SK-N-SH (cell line): Measurements from ENCODE around the gene NR5A1. TPM values are rescaled to one million over a fixed set of nuclear protein-coding genes. Genes with fewer than 3 reads are reported as not detected.
A peak's percentile ranks its signal among the peaks of the same experiment; 100 is the strongest.

Experiments
- CTCF ChIA-PET: fragments of 300-600, 350-600 bp; formaldehyde crosslinking; extraction: SDS; loops from one replicate; lab custom pipeline; 2021; lab: Yijun Ruan, JAX
- POLR2A ChIA-PET: fragments of 350-600 bp; sonication (Branson Sonifier 250); formaldehyde crosslinking; extraction: SDS; loops from one replicate; lab custom pipeline; 2020; ENCODE audit warnings: antibody characterized with exemption, inconsistent platforms; lab: Yijun Ruan, JAX
- DNase-seq: peaks from one replicate; pipeline ENCODE4 v3.0.0; 2012
- H2AFZ ChIP-seq: fragments of 200-600 bp; sonication (generic); 2 replicates; pipeline ENCODE4 v1.8.1; 2016; ENCODE audit warnings: antibody characterized with exemption, mild to moderate bottlenecking, low read depth
- H3F3A ChIP-seq: fragments of 200-600 bp; sonication (generic); replicated peaks from 2 replicates; pipeline ENCODE3; 2016; ENCODE audit warnings: antibody characterized with exemption, mild to moderate bottlenecking; ENCODE audit not compliant: insufficient read depth
- H3K27ac ChIP-seq, 2 experiments: fragments of 200-500 bp in 1 of 2; fragments of 200-600 bp in 1 of 2; sonication (Bioruptor generic) in 1 of 2; sonication (generic), shearing (Covaris generic) in 1 of 2; 2 replicates each; pipeline versions ENCODE4 v1.5.1 to v1.6.1; 2014 to 2016; ENCODE audit warnings: low read depth in 2 of 2, inconsistent platforms in 1 of 2, low read length in 1 of 2, mild to moderate bottlenecking in 1 of 2, mixed read lengths in 1 of 2
- H3K27me3 ChIP-seq: fragments of 200-600 bp; sonication (generic), shearing (Covaris generic); 2 replicates; pipeline ENCODE4 v1.6.1; 2016; ENCODE audit warnings: mixed run types; ENCODE audit not compliant: insufficient read depth
- H3K36me3 ChIP-seq, 2 experiments: fragments of 200-500 bp in 1 of 2; fragments of 200-600 bp in 1 of 2; sonication (Bioruptor generic) in 1 of 2; sonication (generic) in 1 of 2; replicated peaks in 1 of 2; 2 replicates each; pipeline versions ENCODE3 to v1.5.1; 2014 to 2016; ENCODE audit warnings: low read length in 1 of 2, mild to moderate bottlenecking in 1 of 2; ENCODE audit not compliant: insufficient read depth in 2 of 2, control insufficient read depth in 1 of 2
- H3K4me1 ChIP-seq, 2 experiments: fragments of 200-500 bp in 1 of 2; fragments of 200-600 bp in 1 of 2; sonication (Bioruptor generic) in 1 of 2; sonication (generic), shearing (Covaris generic) in 1 of 2; 2 replicates each; pipeline versions ENCODE4 v1.5.1 to v1.6.1; 2014 to 2016; ENCODE audit warnings: low read depth in 1 of 2, low read length in 1 of 2, mixed run types in 1 of 2; ENCODE audit not compliant: insufficient read depth in 2 of 2, control insufficient read depth in 1 of 2
- H3K4me2 ChIP-seq: fragments of 200-600 bp; sonication (generic), shearing (Covaris generic); 2 replicates; pipeline ENCODE4 v1.6.1; 2017; ENCODE audit warnings: mixed run types
- H3K4me3 ChIP-seq, 2 experiments: fragments of 200-500 bp in 1 of 2; fragments of 200-600 bp in 1 of 2; sonication (Bioruptor generic) in 1 of 2; sonication (generic), shearing (Covaris generic) in 1 of 2; 2 replicates each; pipeline versions ENCODE4 v1.5.1 to v1.8.1; 2014 to 2016; ENCODE audit warnings: low read depth in 2 of 2, inconsistent platforms in 1 of 2, low read length in 1 of 2, mild to moderate bottlenecking in 1 of 2, mixed read lengths in 1 of 2, moderate library complexity in 1 of 2
- H3K79me2 ChIP-seq: fragments of 200-600 bp; sonication (generic); 2 replicates; pipeline ENCODE4 v1.8.1; 2017; ENCODE audit warnings: mild to moderate bottlenecking; ENCODE audit not compliant: insufficient read depth
- H3K9ac ChIP-seq: fragments of 200-600 bp; sonication (generic); 2 replicates; pipeline ENCODE4 v1.6.1; 2017; ENCODE audit warnings: mixed run types
- H3K9me2 ChIP-seq: fragments of 200-600 bp; sonication (generic); 2 replicates; pipeline ENCODE4 v1.6.1; 2017; ENCODE audit warnings: mixed run types
- H3K9me3 ChIP-seq: fragments of 200-600 bp; sonication (generic); 2 replicates; pipeline ENCODE4 v1.6.1; 2017; ENCODE audit warnings: mixed run types, mild to moderate bottlenecking, moderate library complexity
- H4K20me1 ChIP-seq: fragments of 200-600 bp; sonication (generic); 2 replicates; pipeline ENCODE4 v1.6.1; 2017; ENCODE audit warnings: mild to moderate bottlenecking, mixed run types; ENCODE audit not compliant: insufficient read depth
- CTCF ChIP-seq: fragments of 200-600 bp; sonication (generic); IDR thresholded peaks from 2 replicates; pipeline ENCODE4 v1.6.1; 2017; ENCODE audit warnings: antibody characterized with exemption, mild to moderate bottlenecking, moderate library complexity
- ELF1 ChIP-seq: IDR thresholded peaks from 2 replicates; pipeline ENCODE4 v1.4.0; 2012
- EZH2phosphoT487 ChIP-seq: fragments of 200-600 bp; sonication (generic); IDR thresholded peaks from 2 replicates; pipeline ENCODE4 v1.6.1; 2017; ENCODE audit warnings: low read depth, mixed run types, mild to moderate bottlenecking, antibody characterized with exemption, moderate library complexity, borderline replicate concordance
- FOXM1 ChIP-seq: IDR thresholded peaks from 2 replicates; pipeline ENCODE4 v1.4.0; 2012; ENCODE audit warnings: low read depth, mild to moderate bottlenecking
- JUND ChIP-seq: IDR thresholded peaks from 2 replicates; pipeline ENCODE4 v1.4.0; 2012
- MEF2A ChIP-seq: IDR thresholded peaks from 2 replicates; pipeline ENCODE4 v1.4.0; 2012; ENCODE audit warnings: low read depth, borderline replicate concordance
- NFIC ChIP-seq: IDR thresholded peaks from 2 replicates; pipeline ENCODE4 v1.4.0; 2012; ENCODE audit warnings: borderline replicate concordance
- PBX3 ChIP-seq: IDR thresholded peaks from 2 replicates; pipeline ENCODE4; 2012
- POLR2AphosphoS5 ChIP-seq: IDR thresholded peaks from 2 replicates; pipeline ENCODE4 v1.6.1; 2012; ENCODE audit warnings: low read depth, low read length
- RCOR1 ChIP-seq: fragments of 150-350 bp; IDR thresholded peaks from 2 replicates; pipeline ENCODE4 v1.6.1; 2017; ENCODE audit warnings: antibody characterized with exemption, low read length
- RFX5 ChIP-seq: IDR thresholded peaks from 2 replicates; pipeline ENCODE4 v1.6.1; 2012; ENCODE audit warnings: mild to moderate bottlenecking, improper control_type of control experiment, low read length
- SMC3 ChIP-seq: IDR thresholded peaks from 2 replicates; pipeline ENCODE4 v1.6.1; 2012; ENCODE audit warnings: low read depth, low read length, improper control_type of control experiment
- TAF1 ChIP-seq: IDR thresholded peaks from 2 replicates; pipeline ENCODE4 v1.6.1; 2012; ENCODE audit warnings: low read depth, mild to moderate bottlenecking, low read length, moderate library complexity, borderline replicate concordance
- ZBTB33 ChIP-seq: IDR thresholded peaks from 2 replicates; pipeline ENCODE4 v1.4.0; 2012; ENCODE audit warnings: low read depth, borderline replicate concordance
- WGBS: methylation state at CpG from one replicate; pipeline ENCODE4 v1.1.6; 2017; ENCODE audit warnings: low lambda C conversion rate; 5-methylcytosine and 5-hydroxymethylcytosine counted together
- polyA plus RNA-seq, 3 experiments: library from polyadenylated mRNA; depleted of rRNA; stranded (reverse); fragments of >200 nt; gene quantifications; 2 replicates each; pipeline ENCODE4 v1.2.3, GENCODE V29; 2012

NR5A1 gene
- polyA plus RNA-seq, 1 of the 3 experiments (the other 2 are of a cell fraction) = not detected

- Histone ChIP-seq H4K20me1 (no peaks in the 10 kb centered on the region), H3K79me2 (no peaks in the 10 kb centered on the region), H3K9me2 (no peaks in the 10 kb centered on the region), H3K4me1 (peaks cover 0 to 4% of the 10 kb centered on the region in 2 experiments; a peak in 1 of 4 replicates), H3K9me3 (no peaks in the 10 kb centered on the region), H3K4me2 (no peak overlapping the region), H3K9ac (no peak overlapping the region), H2AFZ (no peak overlapping the region), H3K4me3 (no peak overlapping the region), H3F3A (no peaks in the 10 kb centered on the region), H3K27me3 (no peaks in the 10 kb centered on the region; the same call in 1 of the 2 replicates)
- 69% methylated on average over 8 of the region's 26 CpGs for WGBS
- POLR2A ChIA-PET = no interaction called here
- CTCF ChIA-PET = interaction anchor here (1.0 kb wide), 1 partner anchor 64 kb away, joined by 3 read pairs; no protein-coding TSS in a partner anchor
- peak; percentile 78 for DNase-seq
- no peak for TF ChIP-seq PBX3
- no peak for TF ChIP-seq TAF1
- TF ChIP-seq NFIC = no peak
- no peak for TF ChIP-seq ELF1
- TF ChIP-seq EZH2phosphoT487 = no peak
- no peak for TF ChIP-seq MEF2A
- no peak for TF ChIP-seq CTCF
- TF ChIP-seq JUND = no peak
- no peak for TF ChIP-seq ZBTB33
- no peak for TF ChIP-seq SMC3
- TF ChIP-seq, all 33 proteins: peak for 0
- Histone ChIP-seq H3K27ac (no peak overlapping the region), H3K36me3 (no peaks in the 10 kb centered on the region)
Measured at GRCh38 chr9:124482431-124483031, 24.7 kb downstream of the NR5A1 start.

GRCh38 chr9:124481115-124481514, 26.1 kb downstream of the NR5A1 start:
- H3K9ac ChIP-seq = no peak overlapping the region
- no peak overlapping the region for H3K27ac ChIP-seq
- H3K27me3 ChIP-seq = no peaks in the 10 kb centered on the region; the same call in 1 of the 2 replicates
- H3F3A ChIP-seq = no peaks in the 10 kb centered on the region
- TF ChIP-seq JUND = no peak
- TF ChIP-seq POLR2AphosphoS5 = no peak
- TF ChIP-seq SMC3 = no peak
- TF ChIP-seq RFX5 = no peak
- TF ChIP-seq FOXM1 = no peak
- no peak for TF ChIP-seq RCOR1
- peaks cover 0 to 10% of the 10 kb centered on the region in 2 experiments; a peak in 1 of 4 replicates for H3K4me1 ChIP-seq
- no peak overlapping the region for H3K4me3 ChIP-seq
- WGBS = 87% methylated on average over 17 of the region's 17 CpGs
- no peaks in the 10 kb centered on the region for H3K79me2 ChIP-seq
- H4K20me1 ChIP-seq = no peaks in the 10 kb centered on the region
- ChIA-PET POLR2A (no interaction called here), CTCF (interaction anchor here (0.9 to 2.0 kb wide), 4 partner anchors 11 to 63 kb away, joined by 3 to 4 read pairs (median 4); no protein-coding TSS in a partner anchor)
- no peaks in the 10 kb centered on the region for H3K9me3 ChIP-seq
- H3K9me2 ChIP-seq = no peaks in the 10 kb centered on the region
- no peak for DNase-seq
- H3K36me3 ChIP-seq = no peaks in the 10 kb centered on the region
- H2AFZ ChIP-seq = no peak overlapping the region
- H3K4me2 ChIP-seq = no peak overlapping the region
